AG04450 (cell line): ENCODE data around the gene FBXO17. TPM values are rescaled to one million over a fixed set of nuclear protein-coding genes. Genes with fewer than 3 reads are reported as not detected.

ENCODE experiments used
- CTCF ChIA-PET: fragments of 300-600, 350-600 bp; formaldehyde crosslinking; extraction: SDS; loops from one replicate; lab custom pipeline; 2022; ENCODE audit warnings: antibody characterized with exemption, inconsistent platforms; lab: Charles Lee
- POLR2A ChIA-PET: fragments of 350-600 bp; formaldehyde crosslinking; extraction: SDS; loops from one replicate; lab custom pipeline; 2021; ENCODE audit warnings: antibody characterized with exemption, inconsistent platforms; lab: Yijun Ruan, JAX
- DNase-seq: peaks from one replicate; pipeline ENCODE4 v3.0.0-alpha.2; 2011; ENCODE audit warnings: low read depth, low spot score
- H3K27ac ChIP-seq: one replicate; pipeline ENCODE4 v1.5.1; 2012; ENCODE audit warnings: low read depth, low read length, control low read depth
- H3K27me3 ChIP-seq: one replicate; pipeline ENCODE4 v1.6.0; 2012; ENCODE audit warnings: low read length; ENCODE audit not compliant: control insufficient read depth, insufficient read depth
- H3K4me3 ChIP-seq: 2 replicates; pipeline ENCODE4 v1.5.1; 2011; ENCODE audit warnings: mild to moderate bottlenecking, low read depth, low read length, control low read depth
- H3K9me3 ChIP-seq: 2 replicates; pipeline ENCODE4 v1.5.1; 2012; ENCODE audit warnings: low read length; ENCODE audit not compliant: control insufficient read depth, insufficient read depth
- CTCF ChIP-seq: IDR thresholded peaks from 2 replicates; pipeline ENCODE4 v1.5.1; 2011; ENCODE audit warnings: low read depth, low read length, control low read depth, inconsistent platforms
- polyA plus RNA-seq: library from polyadenylated mRNA; depleted of rRNA; stranded (reverse); fragments of >200 nt; gene quantifications from 2 replicates; pipeline ENCODE4 v1.2.3, GENCODE V29; 2011

The FBXO17 gene
- polyA plus RNA-seq, 1 experiment, result 10.8 TPM

GRCh38 chr19:38932425-38933179 lies 42.9 kb downstream of the FBXO17 start:
- CTCF ChIA-PET, result interaction anchor here (0.6 to 2.2 kb wide), 13 partner anchors 15 to 943 kb away, joined by 3 to 11 read pairs (median 3); partner anchors contain the start of gene FAM98C
- DNase-seq, result no peak
- Histone ChIP-seq H3K27ac (no peak overlapping the region), H3K4me3 (no peak overlapping the region), H3K27me3 (no peaks in the 10 kb centered on the region), H3K9me3 (peaks cover 10% of the 10 kb centered on the region)
- peak; percentile 38 for TF ChIP-seq CTCF
- POLR2A ChIA-PET, result interaction anchor here (0.5 to 1.1 kb wide), 2 partner anchors 9 to 24 kb away, joined by 3 to 5 read pairs; no protein-coding TSS in a partner anchor

GRCh38 chr19:38931521-38931793 lies 44.1 kb downstream of the FBXO17 start:
- DNase-seq, result no peak
- H3K27ac ChIP-seq, result peak overlapping the region; percentile 57
- peaks cover 10% of the 10 kb centered on the region for H3K9me3 ChIP-seq
- POLR2A ChIA-PET, result interaction anchor here (1.9 kb wide), 1 partner anchor 32 kb away, joined by 6 read pairs; the partner anchor contains the start of genes NFKBIB and SIRT2
- no peaks in the 10 kb centered on the region for H3K27me3 ChIP-seq
- peak overlapping the region; percentile 99 for H3K4me3 ChIP-seq
- no peak for TF ChIP-seq CTCF
- CTCF ChIA-PET, result interaction anchor here (1.3 to 2.6 kb wide), 6 partner anchors 24 to 529 kb away, joined by 3 to 18 read pairs (median 6); partner anchors contain the start of gene FAM98C

- ChIA-PET CTCF (interaction anchor here (0.5 to 2.9 kb wide), 49 partner anchors 8 to 696 kb away, joined by 3 to 23 read pairs (median 4); partner anchors contain the start of genes ACTN4, CAPN12, FAM98C and FBXO17), POLR2A (interaction anchor here (1.0 to 1.9 kb wide), 7 partner anchors 9 to 312 kb away, joined by 4 to 8 read pairs (median 6); partner anchors contain the start of genes ACTN4, EIF3K, HNRNPL and NFKBIB)
- Histone ChIP-seq H3K9me3 (peaks cover 10% of the 10 kb centered on the region), H3K27ac (peak within 1 kb of the TSS; percentile 86), H3K27me3 (no peaks in the 10 kb centered on the region), H3K4me3 (peak within 1 kb of the TSS; percentile 99)
- peak; percentile 99 for DNase-seq
- TF ChIP-seq CTCF, result no peak
These were observed 44.6 kb downstream of the FBXO17 start, which contains the start of gene MRPS12 for GRCh38 chr19:38930776-38931520. TSS of gene MRPS12 (plus strand) at chr19:38930944. CDS start at chr19:38931295, 351 bp downstream.

GRCh38 chr19:38929929-38930775 lies 45.4 kb downstream of the FBXO17 start, which contains the start of gene SARS2:
TSS of gene SARS2 (minus strand) at chr19:38930763. CDS start at chr19:38930736, 27 bp downstream.
- peaks cover 9% of the 10 kb centered on the region for H3K9me3 ChIP-seq
- H3K27ac ChIP-seq, result peak within 1 kb of the TSS; percentile 86
- no peaks in the 10 kb centered on the region for H3K27me3 ChIP-seq
- DNase-seq, result peak; percentile 90
- ChIA-PET POLR2A (interaction anchor here (1.0 to 1.9 kb wide), 7 partner anchors 10 to 311 kb away, joined by 4 to 8 read pairs (median 6); partner anchors contain the start of genes ACTN4, EIF3K, HNRNPL and NFKBIB), CTCF (interaction anchor here (0.5 to 2.9 kb wide), 57 partner anchors 9 to 695 kb away, joined by 3 to 23 read pairs (median 4); partner anchors contain the start of genes ACTN4, CAPN12, FAM98C and FBXO17)
- H3K4me3 ChIP-seq, result peak within 1 kb of the TSS; percentile 99
- TF ChIP-seq CTCF, result peak; percentile 98
